Measurements from ENCODE around the gene DNER.

- TF ChIP-seq FOXM1 (IDR thresholded peaks at IDR 0.05; ENCODE audit: low read depth, low read length) (no peak), MEF2A (IDR thresholded peaks at IDR 0.05; ENCODE audit: insufficient read depth, low read depth, low read length) (no peak), CTCF (IDR thresholded peaks at IDR 0.05 in 2 of 3, conservative IDR thresholded peaks at IDR 0.05 in 1 of 3; ENCODE audit: control insufficient read depth in 2 of 3, extremely low read depth in 1 of 3, insufficient read depth in 1 of 3, low read depth in 3 of 3, low read length in 3 of 3) (no peak), POLR2AphosphoS5 (IDR thresholded peaks at IDR 0.05; ENCODE audit: low read length) (no peak), EZH2 (IDR thresholded peaks at IDR 0.05; ENCODE audit: borderline replicate concordance, control insufficient read depth, low read depth, low read length) (no peak), REST (IDR thresholded peaks at IDR 0.05; ENCODE audit: low read depth, low read length) (no peak), ATF2 (IDR thresholded peaks at IDR 0.05; ENCODE audit: low read length) (no peak), MAX (IDR thresholded peaks at IDR 0.05; ENCODE audit: low read depth, low read length) (no peak), HSF1 (IDR thresholded peaks at IDR 0.05; ENCODE audit: low read depth, low read length) (no peak), ATF3 (IDR thresholded peaks at IDR 0.05; ENCODE audit: borderline replicate concordance, extremely low read depth, low read depth, low read length) (no peak), RAD21 (IDR thresholded peaks at IDR 0.05; ENCODE audit: insufficient read depth, low read depth, low read length) (no peak), POLR2A (IDR thresholded peaks at IDR 0.05; ENCODE audit: low read depth, low read length) (no peak), BACH1 (IDR thresholded peaks at IDR 0.05; ENCODE audit: borderline replicate concordance) (no peak), NFXL1 (IDR thresholded peaks at IDR 0.05; ENCODE audit: borderline replicate concordance) (no peak)
These were observed 228.5 kb downstream of the DNER start for GRCh38 chr2:229485857-229486256.
